Endothelial cell of umbilical vein (primary cell): ENCODE results near the gene TRAPPC5. TPM values are rescaled to one million over a fixed set of nuclear protein-coding genes. Genes with fewer than 3 reads are reported as not detected.

Experiments
- BruUV-seq: library from RNA; stranded (reverse); fragments of 400-500 nt; replicated peaks from 2 replicates; lab custom pipeline; 2021; lab: Mats Ljungman, UMichigan
- CTCF ChIA-PET: fragments of 300-600, 350-600 bp; sonication (Branson Sonifier 250); formaldehyde crosslinking; loops from one replicate; lab custom pipeline; 2021; ENCODE audit warnings: antibody characterized with exemption, inconsistent platforms; lab: Charles Lee
- POLR2A ChIA-PET: fragments of 300-600, 350-600 bp; sonication (Branson Sonifier 250); formaldehyde crosslinking; loops from one replicate; lab custom pipeline; 2021; ENCODE audit warnings: antibody characterized with exemption, inconsistent platforms; lab: Charles Lee
- DNase-seq: peaks from one replicate; pipeline ENCODE4 v3.0.0-alpha.2; 2011; ENCODE audit warnings: low read depth, low spot score
- FAIRE-seq: peaks from 2 replicates; lab custom pipeline; 2011; peaks lifted over from hg19 to GRCh38; lab: Jason Lieb, UNC
- H2AFZ ChIP-seq: 2 replicates; pipeline ENCODE4 v1.6.0; 2012; ENCODE audit warnings: low read depth, low read length, control low read depth, inconsistent platforms
- H3K27ac ChIP-seq: 2 replicates; pipeline ENCODE4 v1.5.1; 2011; ENCODE audit warnings: low read depth, mild to moderate bottlenecking, control low read depth, low read length, moderate library complexity; ENCODE audit not compliant: insufficient read depth
- H3K27me3 ChIP-seq, 2 experiments: 2 replicates each; pipeline versions ENCODE4 v1.6.0 to v1.6.1; 2011; ENCODE audit warnings: low read length in 2 of 2, mixed read lengths in 1 of 2; ENCODE audit not compliant: control insufficient read depth in 2 of 2, insufficient read depth in 2 of 2
- H3K36me3 ChIP-seq, 2 experiments: 2 replicates in 1 of 2; 3 replicates in 1 of 2; pipeline ENCODE4 v1.5.1; 2011; ENCODE audit warnings: low read length in 2 of 2, mild to moderate bottlenecking in 1 of 2, moderate library complexity in 1 of 2; ENCODE audit not compliant: control insufficient read depth in 2 of 2, insufficient read depth in 2 of 2; ENCODE audit errors: extremely low read depth in 1 of 2
- H3K4me1 ChIP-seq: 3 replicates; pipeline ENCODE4 v1.5.1; 2011; ENCODE audit warnings: mild to moderate bottlenecking, low read length; ENCODE audit not compliant: control insufficient read depth, insufficient read depth; ENCODE audit errors: extremely low read depth
- H3K4me2 ChIP-seq: 2 replicates; pipeline ENCODE4 v1.6.1; 2011; ENCODE audit warnings: low read length, control low read depth, mixed read lengths; ENCODE audit not compliant: insufficient read depth
- H3K4me3 ChIP-seq, 3 experiments: fragments of 200-600 bp in 1 of 3; sonication (generic), shearing (Covaris generic) in 1 of 3; replicated peaks in 1 of 3; 2 replicates each; pipeline ENCODE4 v1.5.1; 2011 to 2016; ENCODE audit warnings: control low read depth in 3 of 3, low read length in 3 of 3, mild to moderate bottlenecking in 2 of 3, inconsistent platforms in 1 of 3, low read depth in 1 of 3, moderate library complexity in 1 of 3; ENCODE audit not compliant: insufficient read depth in 1 of 3
- H3K79me2 ChIP-seq: 2 replicates; pipeline ENCODE4 v1.6.0; 2012; ENCODE audit warnings: low read length, inconsistent platforms; ENCODE audit not compliant: control insufficient read depth, insufficient read depth
- H3K9ac ChIP-seq: replicated peaks from 2 replicates; pipeline ENCODE3; 2011; ENCODE audit warnings: low read length, control low read depth; ENCODE audit not compliant: insufficient read depth; ENCODE audit errors: extremely low read depth
- H3K9me1 ChIP-seq: replicated peaks from 3 replicates; pipeline ENCODE4 v1.6.0; 2011; ENCODE audit warnings: mild to moderate bottlenecking, low read length; ENCODE audit not compliant: control insufficient read depth, insufficient read depth; ENCODE audit errors: extremely low read depth
- H3K9me3 ChIP-seq: replicated peaks from 2 replicates; pipeline ENCODE4 v1.5.1; 2012; ENCODE audit warnings: low read length, inconsistent platforms; ENCODE audit not compliant: control insufficient read depth, insufficient read depth
- H4K20me1 ChIP-seq: replicated peaks from 2 replicates; pipeline ENCODE3; 2011; ENCODE audit warnings: mild to moderate bottlenecking, low read length; ENCODE audit not compliant: control insufficient read depth, insufficient read depth; ENCODE audit errors: extremely low read depth
- CTCF ChIP-seq, 2 donors: IDR thresholded peaks; 1 replicate in 1 of 2; 2 replicates in 1 of 2; pipeline ENCODE4 v1.5.1; 2011; ENCODE audit warnings: low read length in 2 of 2, mild to moderate bottlenecking in 2 of 2, moderate library complexity in 2 of 2, control low read depth in 1 of 2, inconsistent platforms in 1 of 2, low read depth in 1 of 2; ENCODE audit not compliant: insufficient read depth in 1 of 2; ENCODE audit errors: extremely low read depth in 1 of 2
- EZH2 ChIP-seq: IDR thresholded peaks from 2 replicates; pipeline ENCODE4 v1.6.1; 2012; ENCODE audit warnings: borderline replicate concordance, low read depth, mild to moderate bottlenecking, moderate library complexity, low read length, inconsistent platforms; ENCODE audit not compliant: severe bottlenecking
- FOS ChIP-seq: IDR thresholded peaks from 2 replicates; pipeline ENCODE4 v1.6.1; 2011; ENCODE audit warnings: mild to moderate bottlenecking, low read length, moderate library complexity, borderline replicate concordance; ENCODE audit not compliant: insufficient read depth
- GATA2 ChIP-seq: IDR thresholded peaks from 2 replicates; pipeline ENCODE4 v1.7.0; 2011; ENCODE audit warnings: low read depth, mild to moderate bottlenecking, moderate library complexity, mixed read lengths, low read length; ENCODE audit not compliant: insufficient read length, insufficient read depth
- JUN ChIP-seq: IDR thresholded peaks from 2 replicates; pipeline ENCODE4 v1.6.1; 2011; ENCODE audit warnings: borderline replicate concordance, low read depth; ENCODE audit not compliant: insufficient read length, insufficient read depth
- MAX ChIP-seq: IDR thresholded peaks from 2 replicates; pipeline ENCODE4 v1.6.1; 2011; ENCODE audit not compliant: insufficient read depth, insufficient read length
- MYC ChIP-seq: IDR thresholded peaks from one replicate; pipeline ENCODE4 v1.6.1; 2011; ENCODE audit warnings: mild to moderate bottlenecking, low read depth, low read length
- POLR2A ChIP-seq: IDR thresholded peaks from 2 replicates; pipeline ENCODE4 v1.6.1; 2012; ENCODE audit warnings: low read depth, mild to moderate bottlenecking, control low read depth, low read length
- POLR2AphosphoS5 ChIP-seq: IDR thresholded peaks from 2 replicates; pipeline ENCODE4 v1.6.1; 2012; ENCODE audit warnings: low read depth, mild to moderate bottlenecking, control low read depth, low read length, moderate library complexity; ENCODE audit not compliant: insufficient read depth
- dilution Hi-C: fragments of 300-500 bp; cut with MboI; formaldehyde crosslinking; loops from one replicate; pipeline ENCODE4 v1.15.0; 2019; ENCODE audit warnings: low sequenced_read_pairs; ENCODE audit not compliant: extremely low pct_ligation_motif_present
- intact Hi-C: fragments of 100-400 bp; cut with micrococcal nuclease; formaldehyde crosslinking; loops from one replicate; pipeline ENCODE4 v1.10.0; 2022
- polyA plus RNA-seq, 4 experiments: library from polyadenylated mRNA; depleted of rRNA in 3 of 4; stranded (reverse) in 3 of 4; unstranded in 1 of 4; fragments of >200 nt; gene quantifications; 2 replicates each; pipeline versions ENCODE4 v1.2.1 to v1.2.3, GENCODE V29; 2011 to 2012; ENCODE audit warnings: missing spikeins in 1 of 4
- total RNA-seq: library from RNA; stranded (reverse); gene quantifications from 2 replicates; pipeline ENCODE4 v1.2.3, GENCODE V29; 2021

Gene TRAPPC5
- total and polyA plus RNA-seq, 2 donors (not counting 3 experiments of a cell fraction or from before 2014, with no cell fraction given): 114 to 172 TPM

GRCh38 chr19:7633698-7634097 is 46.9 kb upstream of the TRAPPC5 start, which contains the start of gene PCP2:
Gene PCP2 (minus strand): TSS chr19:7633719. CDS start chr19:7633457, 262 bp downstream.
- no peak for DNase-seq
- dilution Hi-C loops: no loop called here
- no peak within 1 kb of the TSS for H3K9ac ChIP-seq
- no peaks in the 10 kb centered on the region for H3K9me3 ChIP-seq
- no peaks in the 10 kb centered on the region for H3K9me1 ChIP-seq
- ChIA-PET POLR2A (interaction anchor here (0.6 kb wide), 1 partner anchor 305 kb away, joined by 5 read pairs; no protein-coding TSS in a partner anchor), CTCF (interaction anchor here (0.6 to 1.6 kb wide), 2 partner anchors 65 to 369 kb away, joined by 3 to 6 read pairs; no protein-coding TSS in a partner anchor)
- FAIRE-seq: no peak
- no peak within 1 kb of the TSS for H2AFZ ChIP-seq
- BruUV-seq: no TSS peak
- no peak within 1 kb of the TSS for H3K4me3 ChIP-seq
- H3K27me3 ChIP-seq: no peaks in the 10 kb centered on the region
- H3K27ac ChIP-seq: no peak within 1 kb of the TSS
- H3K4me2 ChIP-seq: no peak within 1 kb of the TSS
- H4K20me1 ChIP-seq: no peaks in the 10 kb centered on the region
- H3K79me2 ChIP-seq: peaks cover 18% of the 10 kb centered on the region
- peaks cover 17% of the 10 kb centered on the region for H3K4me1 ChIP-seq
- peaks cover 0 to 4% of the 10 kb centered on the region in 2 experiments for H3K36me3 ChIP-seq
- intact Hi-C loops: no loop called here
- no peak for TF ChIP-seq EZH2
- no peak for TF ChIP-seq POLR2AphosphoS5

DNA sequence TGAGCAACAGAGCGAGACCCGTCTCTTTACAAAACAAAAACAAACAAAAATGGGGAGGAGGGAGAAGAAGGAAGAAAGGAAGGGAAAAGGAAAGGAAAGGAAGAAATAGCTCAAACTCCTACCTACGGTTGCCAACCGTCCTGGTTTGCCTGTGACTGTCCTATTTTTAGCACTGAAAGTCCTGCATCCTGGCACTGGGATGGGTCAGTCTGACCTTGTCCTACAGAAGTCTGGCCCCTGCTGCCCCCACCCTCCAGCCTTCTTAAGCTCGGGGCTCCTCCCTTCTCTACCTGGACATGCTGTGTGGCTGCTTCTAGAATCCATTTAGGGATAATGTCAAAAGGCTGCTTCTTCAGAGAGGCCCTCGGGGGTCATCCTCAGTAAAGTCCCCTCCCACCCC is 45.0 kb upstream of the TRAPPC5 start:
- H3K36me3 ChIP-seq: peaks cover 0 to 4% of the 10 kb centered on the region in 2 experiments
- H3K9ac ChIP-seq: no peak overlapping the region
- DNase-seq (no peak), FAIRE-seq (no peak)
- H3K9me3 ChIP-seq: no peaks in the 10 kb centered on the region
- no peak overlapping the region for H2AFZ ChIP-seq
- no peak for TF ChIP-seq EZH2
- TF ChIP-seq POLR2AphosphoS5: no peak
- TF ChIP-seq POLR2A: no peak
- no peak for TF ChIP-seq FOS
- no peak for TF ChIP-seq CTCF (IDR thresholded peaks at IDR 0.05; ENCODE audit: extremely low read depth in 1 of 2, insufficient read depth in 1 of 2, low read depth in 1 of 2, low read length in 2 of 2)
- TF ChIP-seq MYC: no peak
- TF ChIP-seq JUN: no peak
- TF ChIP-seq GATA2: no peak
- no peak for TF ChIP-seq MAX
- H3K27ac ChIP-seq: no peak overlapping the region
- H3K9me1 ChIP-seq: no peaks in the 10 kb centered on the region
- peaks cover 8% of the 10 kb centered on the region for H3K4me1 ChIP-seq
- intact Hi-C loops (no loop called here), dilution Hi-C loops (no loop called here)
- H3K27me3 ChIP-seq: no peaks in the 10 kb centered on the region
- ChIA-PET POLR2A (no interaction called here), CTCF (interaction anchor here (0.7 kb wide), 2 partner anchors 45 to 68 kb away, joined by 3 read pairs; partner anchors contain the start of gene TRAPPC5)
- H3K79me2 ChIP-seq: peaks cover 2% of the 10 kb centered on the region
- H3K4me2 ChIP-seq: no peak overlapping the region
- no TSS peak for BruUV-seq
- no peak overlapping the region for H3K4me3 ChIP-seq
- H4K20me1 ChIP-seq: no peaks in the 10 kb centered on the region
